Trophoblast cell (in vitro differentiated cells and primary cell): Measurements from ENCODE around the gene IDH3G.

Source experiments
- DNase-seq, 2 donors: peaks; one replicate each; pipeline ENCODE4 v3.0.0-alpha.2; 2016
- H2AFZ ChIP-seq: 2 replicates; pipeline ENCODE4 v1.6.1; 2013; ENCODE audit warnings: low read length, moderate library complexity, mild to moderate bottlenecking; ENCODE audit not compliant: insufficient read depth, poor library complexity
- H2AK5ac ChIP-seq: 2 replicates; pipeline ENCODE4 v1.6.1; 2013; ENCODE audit warnings: mild to moderate bottlenecking, low read length
- H2BK120ac ChIP-seq: 2 replicates; pipeline ENCODE4 v1.6.1; 2013; ENCODE audit warnings: low read length, mild to moderate bottlenecking, moderate library complexity; ENCODE audit not compliant: insufficient read depth, poor library complexity
- H2BK12ac ChIP-seq: 2 replicates; pipeline ENCODE4 v1.6.1; 2013; ENCODE audit warnings: mild to moderate bottlenecking, low read length, moderate library complexity
- H2BK5ac ChIP-seq: 2 replicates; pipeline ENCODE4 v1.6.1; 2013; ENCODE audit warnings: low read length, low read depth, moderate library complexity, mild to moderate bottlenecking; ENCODE audit not compliant: poor library complexity
- H3K14ac ChIP-seq: 2 replicates; pipeline ENCODE4 v1.6.1; 2013; ENCODE audit warnings: mild to moderate bottlenecking, low read length
- H3K18ac ChIP-seq: 2 replicates; pipeline ENCODE4 v1.6.1; 2013; ENCODE audit warnings: mild to moderate bottlenecking, low read length
- H3K23ac ChIP-seq: 2 replicates; pipeline ENCODE4 v1.6.1; 2013; ENCODE audit warnings: low read length
- H3K27ac ChIP-seq: 2 replicates; pipeline ENCODE4 v1.5.1; 2013; ENCODE audit warnings: low read depth, mild to moderate bottlenecking, inconsistent platforms, low read length, moderate library complexity
- H3K27me3 ChIP-seq: 2 replicates; pipeline ENCODE4 v1.6.1; 2013; ENCODE audit warnings: inconsistent platforms, mild to moderate bottlenecking, low read length, moderate library complexity; ENCODE audit not compliant: insufficient read depth
- H3K36me3 ChIP-seq, 2 experiments: 1 replicate in 1 of 2; 2 replicates in 1 of 2; pipeline ENCODE4 v1.6.1; 2013; ENCODE audit warnings: low read length in 2 of 2, mild to moderate bottlenecking in 2 of 2, moderate library complexity in 1 of 2; ENCODE audit not compliant: insufficient read depth in 2 of 2, control insufficient read depth in 1 of 2
- H3K4ac ChIP-seq: 2 replicates; pipeline ENCODE4 v1.6.1; 2013; ENCODE audit warnings: low read depth, mild to moderate bottlenecking, low read length, moderate library complexity
- H3K4me1 ChIP-seq, 2 experiments: 1 replicate in 1 of 2; 2 replicates in 1 of 2; pipeline ENCODE4 v1.6.1; 2013; ENCODE audit warnings: low read length in 2 of 2, mild to moderate bottlenecking in 2 of 2, moderate library complexity in 1 of 2; ENCODE audit not compliant: insufficient read depth in 2 of 2, control insufficient read depth in 1 of 2
- H3K4me2 ChIP-seq: 2 replicates; pipeline ENCODE4 v1.6.1; 2013; ENCODE audit warnings: inconsistent platforms, mild to moderate bottlenecking, low read length, moderate library complexity
- H3K4me3 ChIP-seq: 2 replicates; pipeline ENCODE4 v1.5.1; 2013; ENCODE audit warnings: mild to moderate bottlenecking, low read depth, low read length, inconsistent platforms
- H3K79me1 ChIP-seq: one replicate; pipeline ENCODE4 v1.6.1; 2013; ENCODE audit warnings: low read length
- H3K79me2 ChIP-seq: 2 replicates; pipeline ENCODE4 v1.6.1; 2013; ENCODE audit warnings: low read length, mild to moderate bottlenecking; ENCODE audit not compliant: control insufficient read depth, insufficient read depth, poor library complexity
- H3K9ac ChIP-seq: 2 replicates; pipeline ENCODE4 v1.6.1; 2013; ENCODE audit warnings: mild to moderate bottlenecking, low read length
- H3K9me3 ChIP-seq: 2 replicates; pipeline ENCODE4 v1.6.1; 2013; ENCODE audit warnings: low read depth, mild to moderate bottlenecking, control low read depth, inconsistent platforms, low read length; ENCODE audit not compliant: insufficient read depth
- H4K12ac ChIP-seq: 2 replicates; pipeline ENCODE4 v1.6.1; 2013; ENCODE audit warnings: low read depth, mild to moderate bottlenecking, low read length, moderate library complexity
- H4K8ac ChIP-seq: 2 replicates; pipeline ENCODE4 v1.6.1; 2013; ENCODE audit warnings: low read depth, mild to moderate bottlenecking, low read length, moderate library complexity
- H4K91ac ChIP-seq: one replicate; pipeline ENCODE4 v1.6.1; 2013; ENCODE audit warnings: low read depth, mild to moderate bottlenecking, low read length, moderate library complexity
- WGBS: extraction: QIAGEN DNeasy Blood & Tissue Kit; methylation state at CpG from one replicate; pipeline ENCODE4 v1.1.7; 2013; ENCODE audit warnings: missing lambda C conversion rate; ENCODE audit not compliant: insufficient read length, insufficient coverage; ENCODE audit errors: extremely low coverage; 5-methylcytosine and 5-hydroxymethylcytosine counted together

IDH3G gene

GRCh38 chrX:153805436-153805835 lies 11.3 kb upstream of the IDH3G start:
- no peak overlapping the region for H2AK5ac ChIP-seq
- H3K79me2 ChIP-seq: no peaks in the 10 kb centered on the region
- H3K14ac ChIP-seq: no peak overlapping the region
- no peaks in the 10 kb centered on the region for H3K4me1 ChIP-seq
- no peak overlapping the region for H2AFZ ChIP-seq
- no peaks in the 10 kb centered on the region for H3K36me3 ChIP-seq
- no peaks in the 10 kb centered on the region for H3K27me3 ChIP-seq
- H3K4me2 ChIP-seq: no peak overlapping the region
- no CpG with 5 or more reads among the region's 13 CpGs for WGBS
- H4K12ac ChIP-seq: no peak overlapping the region
- no peaks in the 10 kb centered on the region for H3K79me1 ChIP-seq
- H3K18ac ChIP-seq: no peak overlapping the region
- no peak overlapping the region for H3K9ac ChIP-seq
- H3K4ac ChIP-seq: no peak overlapping the region
- DNase-seq: no peak
- H2BK12ac ChIP-seq: no peak overlapping the region
- H4K91ac ChIP-seq: no peak overlapping the region
- H4K8ac ChIP-seq: no peak overlapping the region
- no peak overlapping the region for H2BK5ac ChIP-seq
- no peak overlapping the region for H2BK120ac ChIP-seq
- H3K9me3 ChIP-seq: no peaks in the 10 kb centered on the region
- H3K23ac ChIP-seq: no peak overlapping the region
- no peak overlapping the region for H3K27ac ChIP-seq
- no peak overlapping the region for H3K4me3 ChIP-seq

- no peaks in the 10 kb centered on the region for H3K27me3 ChIP-seq
- H3K18ac ChIP-seq: no peak overlapping the region
- no peak overlapping the region for H3K4me2 ChIP-seq
- no peak overlapping the region for H4K91ac ChIP-seq
- H3K9ac ChIP-seq: no peak overlapping the region
- H3K79me2 ChIP-seq: no peaks in the 10 kb centered on the region
- no peak overlapping the region for H2AFZ ChIP-seq
- no CpG with 5 or more reads among the region's 25 CpGs for WGBS
- H4K12ac ChIP-seq: no peak overlapping the region
- DNase-seq: no peak
- H4K8ac ChIP-seq: no peak overlapping the region
- H2AK5ac ChIP-seq: no peak overlapping the region
- no peak overlapping the region for H2BK120ac ChIP-seq
- no peaks in the 10 kb centered on the region for H3K9me3 ChIP-seq
- no peak overlapping the region for H2BK12ac ChIP-seq
- no peaks in the 10 kb centered on the region for H3K36me3 ChIP-seq
- H3K27ac ChIP-seq: no peak overlapping the region
- H2BK5ac ChIP-seq: no peak overlapping the region
- H3K4me3 ChIP-seq: no peak overlapping the region
- no peaks in the 10 kb centered on the region for H3K4me1 ChIP-seq
- H3K23ac ChIP-seq: no peak overlapping the region
- no peaks in the 10 kb centered on the region for H3K79me1 ChIP-seq
- no peak overlapping the region for H3K4ac ChIP-seq
- H3K14ac ChIP-seq: no peak overlapping the region
Measured at GRCh38 chrX:153804621-153805020, 10.4 kb upstream of the IDH3G start.

- H3K79me2 ChIP-seq: no peaks in the 10 kb centered on the region
- H3K36me3 ChIP-seq: peaks cover 3% of the 10 kb centered on the region in 2 experiments
- DNase-seq: no peak
- H3K9ac ChIP-seq: no peak overlapping the region
- no peaks in the 10 kb centered on the region for H3K4me1 ChIP-seq
- H3K14ac ChIP-seq: no peak overlapping the region
- H3K4me2 ChIP-seq: no peak overlapping the region
- no peak overlapping the region for H3K23ac ChIP-seq
- no peaks in the 10 kb centered on the region for H3K27me3 ChIP-seq
- no peaks in the 10 kb centered on the region for H3K79me1 ChIP-seq
- no peak overlapping the region for H2BK5ac ChIP-seq
- H2AK5ac ChIP-seq: no peak overlapping the region
- H3K4me3 ChIP-seq: no peak overlapping the region
- no peak overlapping the region for H3K18ac ChIP-seq
- H3K4ac ChIP-seq: no peak overlapping the region
- peak overlapping the region; percentile 83 for H4K12ac ChIP-seq
- H2BK120ac ChIP-seq: no peak overlapping the region
- no CpG with 5 or more reads among the region's 34 CpGs for WGBS
- H3K27ac ChIP-seq: no peak overlapping the region
- H4K91ac ChIP-seq: no peak overlapping the region
- H2BK12ac ChIP-seq: no peak overlapping the region
- no peaks in the 10 kb centered on the region for H3K9me3 ChIP-seq
- no peak overlapping the region for H4K8ac ChIP-seq
- no peak overlapping the region for H2AFZ ChIP-seq
Measured at GRCh38 chrX:153804100-153804595, 10.0 kb upstream of the IDH3G start.

GRCh38 chrX:153803211-153804099 lies 9.3 kb upstream of the IDH3G start:
- Histone ChIP-seq H2AK5ac (no peak overlapping the region), H3K4ac (no peak overlapping the region), H2AFZ (no peak overlapping the region), H2BK120ac (no peak overlapping the region), H3K27me3 (no peaks in the 10 kb centered on the region), H3K14ac (no peak overlapping the region), H3K79me1 (no peaks in the 10 kb centered on the region), H4K12ac (no peak overlapping the region), H3K4me1 (no peaks in the 10 kb centered on the region), H3K4me2 (no peak overlapping the region), H3K9me3 (no peaks in the 10 kb centered on the region), H3K27ac (no peak overlapping the region), H3K36me3 (peaks cover 9 to 10% of the 10 kb centered on the region in 2 experiments), H2BK5ac (no peak overlapping the region), H2BK12ac (no peak overlapping the region), H3K79me2 (no peaks in the 10 kb centered on the region), H3K18ac (no peak overlapping the region), H3K9ac (no peak overlapping the region), H3K4me3 (no peak overlapping the region), H3K23ac (no peak overlapping the region), H4K8ac (no peak overlapping the region), H4K91ac (no peak overlapping the region)
- WGBS: no CpG with 5 or more reads among the region's 87 CpGs
- DNase-seq: no peak
